Gastroesophageal sphincter (tissue), 4 donors: ENCODE data around the gene ZEB1. TPM values are rescaled to one million over a fixed set of nuclear protein-coding genes. Genes with fewer than 3 reads are reported as not detected.
"Not testable (repeated sequence)": the region's sequence is repeated elsewhere in the genome, so short reads cannot be mapped to it uniquely, and the experiment has no call there.

Experiments
- ATAC-seq: fragments of 150-250 bp; one replicate; pipeline ENCODE4 v1.9.1; 2016; ENCODE audit warnings: mild to moderate bottlenecking, moderate library complexity
- H3K27ac ChIP-seq, 4 donors: fragments of 200-600 bp; sonication (generic) in 3 of 4; 1 replicate in 3 of 4; 2 replicates in 1 of 4; pipeline ENCODE4 v1.5.1; 2016 to 2019
- H3K27me3 ChIP-seq: fragments of 200-600 bp; sonication (generic); one replicate; pipeline ENCODE4 v1.5.1; 2019
- H3K36me3 ChIP-seq, 2 donors: fragments of 200-600 bp; sonication (generic); one replicate each; pipeline ENCODE4 v1.5.1; 2019; ENCODE audit warnings: control low read depth in 1 of 2
- H3K4me1 ChIP-seq, 3 donors: fragments of 200-600 bp; sonication (generic); 1 replicate in 2 of 3; 2 replicates in 1 of 3; pipeline ENCODE4 v1.5.1; 2016 to 2019; ENCODE audit warnings: control low read depth in 2 of 3
- H3K4me3 ChIP-seq, 2 donors: fragments of 200-600 bp; sonication (generic); one replicate each; pipeline ENCODE4 v1.5.1; 2019; ENCODE audit warnings: mild to moderate bottlenecking in 1 of 2, moderate library complexity in 1 of 2
- H3K9me3 ChIP-seq, 3 donors: fragments of 200-600 bp; sonication (generic); one replicate each; pipeline ENCODE4 v1.5.1; 2017 to 2019; ENCODE audit warnings: control low read depth in 2 of 3
- CTCF ChIP-seq, 4 experiments: fragments of 200-600 bp in 2 of 4; fragments of 450-650 bp in 2 of 4; sonication (generic) in 1 of 4; IDR thresholded peaks; one replicate each; pipeline ENCODE4 v1.5.1; 2017 to 2019; ENCODE audit warnings: antibody characterized with exemption in 4 of 4, mild to moderate bottlenecking in 2 of 4, moderate library complexity in 2 of 4
- EP300 ChIP-seq: sonication (generic); formaldehyde crosslinking; IDR thresholded peaks from one replicate; pipeline ENCODE4 v1.6.1; 2017; ENCODE audit warnings: antibody characterized with exemption, mild to moderate bottlenecking
- POLR2A ChIP-seq, 2 donors: fragments of 450-650 bp; IDR thresholded peaks; one replicate each; pipeline ENCODE4 v1.6.1; 2017; ENCODE audit warnings: antibody characterized with exemption in 2 of 2, mild to moderate bottlenecking in 2 of 2, moderate library complexity in 1 of 2
- POLR2AphosphoS5 ChIP-seq: sonication (generic); formaldehyde crosslinking; IDR thresholded peaks from one replicate; pipeline ENCODE4 v1.6.1; 2017; ENCODE audit warnings: antibody characterized with exemption
- WGBS, 2 donors: methylation state at CpG; one replicate each; pipeline ENCODE4 v1.1.5; 2018; ENCODE audit warnings: low coverage in 1 of 2; 5-methylcytosine and 5-hydroxymethylcytosine counted together
- total RNA-seq, 4 donors: library from RNA; depleted of rRNA; stranded (reverse); fragments of >200 nt; gene quantifications; one replicate each; pipeline ENCODE4 v1.1.0, GENCODE V29; 2016

The ZEB1 gene
- total RNA-seq, 4 donors from 2014 or later: 191 to 219 (median 198) TPM

GRCh38 chr10:31362023-31362641 lies 43.1 kb downstream of the ZEB1 start:
- H3K4me3 ChIP-seq: no peak overlapping the region
- no peak overlapping the region for H3K27ac ChIP-seq
- H3K9me3 ChIP-seq: no peaks in the 10 kb centered on the region
- H3K27me3 ChIP-seq: no peaks in the 10 kb centered on the region
- peaks cover 0 to 29% of the 10 kb centered on the region in 2 donors for H3K36me3 ChIP-seq
- H3K4me1 ChIP-seq: peaks cover 5 to 50% (median 9%) of the 10 kb centered on the region in 3 donors
- WGBS, 2 donors: 100% methylated on average over 1 to 3 of the region's 44 CpGs
- ATAC-seq: no peak
- no peak for TF ChIP-seq EP300
- TF ChIP-seq POLR2AphosphoS5: no peak
- TF ChIP-seq POLR2A (IDR thresholded peaks at IDR 0.05): no peak
- no peak for TF ChIP-seq CTCF (IDR thresholded peaks at IDR 0.05)

GRCh38 chr10:31363696-31364095 lies 44.7 kb downstream of the ZEB1 start:
- H3K4me1 ChIP-seq: peaks cover 5 to 38% (median 8%) of the 10 kb centered on the region in 3 donors
- not testable (repeated sequence) for H3K9me3 ChIP-seq, H3K27ac ChIP-seq, H3K4me3 ChIP-seq, H3K27me3 ChIP-seq, ATAC-seq
- 95 to 100% methylated on average over 1 to 19 of the region's 19 CpGs for WGBS, 2 donors
- H3K36me3 ChIP-seq: peaks cover 0 to 29% of the 10 kb centered on the region in 2 donors

- Histone ChIP-seq H3K36me3 (peaks cover 0 to 29% of the 10 kb centered on the region in 2 donors), H3K4me1 (peaks cover under 1 to 37% (median 4%) of the 10 kb centered on the region in 3 donors)
- H3K27ac ChIP-seq, H3K4me3 ChIP-seq, H3K9me3 ChIP-seq, ATAC-seq, H3K27me3 ChIP-seq: not testable (repeated sequence)
- WGBS, 2 donors: no CpG with 5 or more reads among the region's 13 CpGs
Measured at GRCh38 chr10:31364238-31364637, 45.2 kb downstream of the ZEB1 start.

- Histone ChIP-seq H3K27me3 (no peaks in the 10 kb centered on the region), H3K9me3 (no peaks in the 10 kb centered on the region), H3K27ac (no peak overlapping the region), H3K4me1 (peaks cover 0 to 24% (median 0%) of the 10 kb centered on the region in 3 donors), H3K4me3 (no peak overlapping the region), H3K36me3 (peaks cover 0 to 22% of the 10 kb centered on the region in 2 donors)
- 64 to 71% methylated on average over 3 to 4 of the region's 4 CpGs for WGBS, 2 donors
- ATAC-seq: no peak
- no peak for TF ChIP-seq POLR2AphosphoS5
- no peak for TF ChIP-seq POLR2A (IDR thresholded peaks at IDR 0.05)
- no peak for TF ChIP-seq CTCF (IDR thresholded peaks at IDR 0.05)
- TF ChIP-seq EP300: no peak
Measured at GRCh38 chr10:31366703-31367102, 47.7 kb downstream of the ZEB1 start.

GRCh38 chr10:31368724-31369123 lies 49.7 kb downstream of the ZEB1 start:
- ATAC-seq: no peak
- H3K4me1 ChIP-seq: peaks cover 0 to 27% (median 0%) of the 10 kb centered on the region in 3 donors
- TF ChIP-seq POLR2AphosphoS5 (no peak), CTCF (IDR thresholded peaks at IDR 0.05) (no peak), EP300 (no peak), POLR2A (IDR thresholded peaks at IDR 0.05) (no peak)
- H3K36me3 ChIP-seq: peaks cover 0 to 4% of the 10 kb centered on the region in 2 donors
- no peaks in the 10 kb centered on the region for H3K27me3 ChIP-seq
- H3K9me3 ChIP-seq: no peaks in the 10 kb centered on the region
- no peak overlapping the region for H3K4me3 ChIP-seq
- no peak overlapping the region for H3K27ac ChIP-seq

GRCh38 chr10:31372439-31372838 lies 53.4 kb downstream of the ZEB1 start:
- 92 to 94% methylated on average over 3 of the region's 3 CpGs for WGBS, 2 donors
- H3K36me3 ChIP-seq: no peaks in the 10 kb centered on the region
- ATAC-seq: no peak
- H3K27me3 ChIP-seq: no peaks in the 10 kb centered on the region
- H3K4me1 ChIP-seq: peaks cover 0 to 36% (median 2%) of the 10 kb centered on the region in 3 donors
- H3K9me3 ChIP-seq: no peaks in the 10 kb centered on the region
- TF ChIP-seq POLR2AphosphoS5 (no peak), POLR2A (IDR thresholded peaks at IDR 0.05) (no peak), EP300 (no peak), CTCF (IDR thresholded peaks at IDR 0.05) (no peak)
- no peak overlapping the region for H3K4me3 ChIP-seq
- no peak overlapping the region for H3K27ac ChIP-seq
